PFSK-1 (cell line): Measurements from ENCODE around the gene OR51A4.
"Not testable (repeated sequence)": the region's sequence is repeated elsewhere in the genome, so short reads cannot be mapped to it uniquely, and the experiment has no call there.

Experiments
- FOXP2 ChIP-seq: optimal IDR thresholded peaks from 2 replicates; pipeline ENCODE3; 2011; ENCODE audit warnings: borderline replicate concordance, control low read depth, inconsistent platforms; ENCODE audit not compliant: insufficient read depth; ENCODE audit errors: extremely low read length, extremely low read depth
- POLR2AphosphoS5 ChIP-seq: IDR thresholded peaks from 2 replicates; pipeline ENCODE4 v1.6.1; 2012; ENCODE audit warnings: low read depth, mild to moderate bottlenecking, control low read depth, low read length, moderate library complexity
- REST ChIP-seq, 2 experiments: IDR thresholded peaks; 2 replicates each; pipeline versions ENCODE4 v1.6.1 to v1.8.0; 2011 to 2012; ENCODE audit warnings: low read depth in 2 of 2, low read length in 2 of 2, control low read depth in 1 of 2, inconsistent platforms in 1 of 2, mild to moderate bottlenecking in 1 of 2, moderate library complexity in 1 of 2; ENCODE audit not compliant: insufficient read depth in 1 of 2
- SIN3A ChIP-seq: IDR thresholded peaks from 2 replicates; pipeline ENCODE4 v1.6.1; 2012; ENCODE audit warnings: mild to moderate bottlenecking, low read length, moderate library complexity, borderline replicate concordance; ENCODE audit not compliant: insufficient read depth
- TAF1 ChIP-seq: IDR thresholded peaks from 2 replicates; pipeline ENCODE4 v1.6.1; 2012; ENCODE audit warnings: low read length, control low read depth, borderline replicate concordance; ENCODE audit not compliant: insufficient read depth

OR51A4 gene

GRCh38 chr11:4975436-4975835 lies 28.0 kb upstream of the OR51A4 start:
- no peak for TF ChIP-seq REST (IDR thresholded peaks at IDR 0.05; ENCODE audit: insufficient read depth in 1 of 2, low read depth in 2 of 2, low read length in 2 of 2)
- no peak for TF ChIP-seq FOXP2
- no peak for TF ChIP-seq SIN3A

DNA sequence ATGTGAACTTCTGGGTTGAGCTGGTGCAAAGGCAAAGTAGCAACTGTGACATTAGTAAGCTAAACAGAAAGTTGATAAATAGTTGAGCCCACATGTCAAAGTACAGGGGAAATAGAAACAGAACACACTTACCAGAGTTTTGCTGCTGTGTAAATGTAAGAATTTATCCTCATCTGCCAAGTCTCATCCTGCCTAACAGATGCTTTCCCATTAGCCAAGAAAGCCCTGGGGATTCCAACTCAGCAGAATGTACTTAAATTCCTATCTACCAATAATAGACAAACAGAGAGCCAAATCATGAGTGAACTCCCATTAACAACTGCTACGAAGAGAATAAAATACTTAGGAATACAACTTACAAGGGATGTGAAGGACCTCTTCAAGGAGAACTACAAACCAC lies 15.4 kb upstream of the OR51A4 start:
- TF ChIP-seq REST (IDR thresholded peaks at IDR 0.05; ENCODE audit: insufficient read depth in 1 of 2, low read depth in 2 of 2, low read length in 2 of 2), result no peak
- no peak for TF ChIP-seq FOXP2
- TF ChIP-seq POLR2AphosphoS5, result no peak
- TF ChIP-seq SIN3A, result no peak
- TF ChIP-seq TAF1, result no peak

- TF ChIP-seq FOXP2, result no peak
- TF ChIP-seq REST (IDR thresholded peaks at IDR 0.05; ENCODE audit: insufficient read depth in 1 of 2, low read depth in 2 of 2, low read length in 2 of 2), result no peak
- TF ChIP-seq TAF1, result no peak
- no peak for TF ChIP-seq POLR2AphosphoS5
- no peak for TF ChIP-seq SIN3A
These were observed 13.5 kb upstream of the OR51A4 start for GRCh38 chr11:4960877-4961276.

DNA sequence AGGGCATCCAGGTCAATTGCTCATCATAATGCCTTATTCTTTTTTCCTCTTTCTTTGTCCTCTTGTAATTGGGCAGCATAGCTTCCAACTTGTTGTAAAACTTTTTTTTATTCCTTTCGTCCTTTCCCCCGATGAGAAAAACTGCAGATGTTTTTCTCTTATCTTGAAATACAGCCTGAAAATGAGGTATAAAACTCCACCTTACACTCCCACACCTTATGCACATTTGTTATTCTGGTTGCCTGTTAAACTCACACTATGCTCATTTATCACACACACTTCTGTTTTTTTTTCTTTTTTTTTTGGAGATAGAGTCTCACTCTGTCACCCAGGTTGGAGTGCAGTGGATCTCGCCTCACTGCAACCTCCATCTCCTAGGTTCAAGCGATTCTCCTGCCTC lies 10.0 kb upstream of the OR51A4 start:
- TF ChIP-seq POLR2AphosphoS5 (no peak), REST (IDR thresholded peaks at IDR 0.05; ENCODE audit: insufficient read depth in 1 of 2, low read depth in 2 of 2, low read length in 2 of 2) (no peak), TAF1 (no peak), SIN3A (no peak), FOXP2 (no peak)

DNA sequence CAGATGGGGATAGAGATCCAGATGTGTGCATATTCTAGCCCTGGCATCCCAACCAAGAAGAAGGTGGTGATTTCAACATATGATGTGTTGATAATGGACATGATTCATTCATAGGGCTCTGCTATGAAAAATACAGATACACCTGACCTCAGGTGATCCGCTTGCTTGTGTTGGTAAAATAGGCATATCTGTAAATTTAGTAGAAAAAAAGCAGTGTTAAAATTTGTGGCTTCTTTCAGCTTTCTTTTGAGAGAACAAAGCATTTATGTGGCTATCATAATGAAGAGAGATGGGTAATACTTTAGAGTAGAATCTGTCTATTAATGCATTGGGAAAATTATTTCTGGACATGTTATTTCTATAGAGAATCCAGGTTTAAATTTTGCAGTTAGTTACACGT lies 8.2 kb upstream of the OR51A4 start, which contains the start of gene OR51A2:
Gene OR51A2, minus strand, starts transcription at position 101 of the 400 bp plus-strand sequence. Its CDS starts 0 bp downstream, at position 101.
- TF ChIP-seq FOXP2, POLR2AphosphoS5, TAF1: not testable (repeated sequence)

DNA sequence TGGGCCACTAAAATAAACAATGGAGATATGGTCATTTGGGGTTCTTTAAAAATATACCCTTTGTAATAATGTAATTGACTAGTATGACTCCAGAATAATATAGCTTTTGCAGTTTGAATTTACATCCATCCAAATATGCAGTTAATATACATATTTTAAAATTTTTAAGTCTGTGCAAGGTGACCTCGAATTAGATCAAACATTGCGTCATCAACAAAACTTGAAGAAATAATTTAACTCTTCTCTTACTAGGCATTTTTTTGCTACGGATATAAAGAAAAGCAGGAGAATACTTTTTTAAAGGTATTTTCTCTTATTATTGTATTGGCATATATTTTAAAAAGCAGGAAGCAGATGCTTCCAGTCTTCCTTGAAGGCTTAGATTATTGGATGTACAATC lies 10.7 kb downstream of the OR51A4 start:
- no peak for TF ChIP-seq SIN3A
- TF ChIP-seq REST (IDR thresholded peaks at IDR 0.05; ENCODE audit: insufficient read depth in 1 of 2, low read depth in 2 of 2, low read length in 2 of 2), result no peak
- TF ChIP-seq POLR2AphosphoS5, result no peak
- TF ChIP-seq TAF1, result no peak
- no peak for TF ChIP-seq FOXP2
